DOHH2 (cell line): ENCODE results near the gene CHMP6.

Source experiments
- H3F3A ChIP-seq: fragments of 200-600 bp; sonication (generic), shearing (Covaris generic); 2 replicates; pipeline ENCODE4 v1.6.0; 2016; ENCODE audit warnings: antibody characterized with exemption, mild to moderate bottlenecking; ENCODE audit not compliant: control insufficient read depth, insufficient read depth
- H3K27ac ChIP-seq: fragments of 200-600 bp; sonication (generic); 2 replicates; pipeline ENCODE4 v1.5.1; 2014; ENCODE audit warnings: low read depth, mild to moderate bottlenecking, low read length, moderate library complexity
- H3K27me3 ChIP-seq: fragments of 200-600 bp; sonication (generic); 2 replicates; pipeline ENCODE4 v1.6.1; 2014; ENCODE audit warnings: mild to moderate bottlenecking, low read length, mixed read lengths; ENCODE audit not compliant: control insufficient read depth
- H3K36me3 ChIP-seq: fragments of 200-600 bp; sonication (generic); 2 replicates; pipeline ENCODE4 v1.6.1; 2014; ENCODE audit warnings: mild to moderate bottlenecking, low read length, moderate library complexity, mixed read lengths; ENCODE audit not compliant: control insufficient read depth
- H3K4me1 ChIP-seq: fragments of 200-600 bp; sonication (generic); 2 replicates; pipeline ENCODE4 v1.6.1; 2014; ENCODE audit warnings: mild to moderate bottlenecking, low read length, mixed read lengths; ENCODE audit not compliant: control insufficient read depth
- H3K4me2 ChIP-seq: fragments of 200-600 bp; sonication (generic); 2 replicates; pipeline ENCODE4 v1.6.0; 2014; ENCODE audit warnings: mild to moderate bottlenecking, low read length, moderate library complexity
- H3K4me3 ChIP-seq: fragments of 200-600 bp; sonication (generic); 2 replicates; pipeline ENCODE4 v1.5.1; 2014; ENCODE audit warnings: mild to moderate bottlenecking, low read length, mixed read lengths
- H3K79me2 ChIP-seq: fragments of 200-600 bp; sonication (generic); 2 replicates; pipeline ENCODE4 v1.6.1; 2014; ENCODE audit warnings: mild to moderate bottlenecking, low read length, mixed read lengths; ENCODE audit not compliant: control insufficient read depth
- H3K9me2 ChIP-seq: fragments of 200-600 bp; sonication (generic); replicated peaks from 2 replicates; pipeline ENCODE4 v1.6.1; 2014; ENCODE audit warnings: mild to moderate bottlenecking, low read length, mixed read lengths; ENCODE audit not compliant: control insufficient read depth
- H3K9me3 ChIP-seq: fragments of 200-600 bp; sonication (generic); 2 replicates; pipeline ENCODE4 v1.6.1; 2014; ENCODE audit warnings: antibody characterized with exemption, low read length, mixed read lengths; ENCODE audit not compliant: control insufficient read depth, insufficient read depth
- H4K20me1 ChIP-seq: fragments of 200-600 bp; sonication (generic); 2 replicates; pipeline ENCODE4 v1.6.0; 2014; ENCODE audit warnings: low read depth, mild to moderate bottlenecking, antibody characterized with exemption, low read length, moderate library complexity; ENCODE audit not compliant: control insufficient read depth, insufficient read depth
- EZH2phosphoT487 ChIP-seq: fragments of 200-600 bp; sonication (generic); IDR thresholded peaks from 2 replicates; pipeline ENCODE4 v1.6.1; 2017; ENCODE audit warnings: borderline replicate concordance, mild to moderate bottlenecking, antibody characterized with exemption, low read length, moderate library complexity, mixed read lengths
- TF ChIP-seq, protein P1 (sequence below): fragments of 200-600 bp; sonication (generic); IDR thresholded peaks from one replicate; pipeline ENCODE4 v1.5.1; 2014; ENCODE audit warnings: antibody characterized with exemption, mild to moderate bottlenecking, low read depth, low read length; ENCODE audit not compliant: poor library complexity, severe bottlenecking

Gene CHMP6

GRCh38 chr17:81012574-81013447 lies 21.2 kb downstream of the CHMP6 start:
- H3K36me3 ChIP-seq: no peaks in the 10 kb centered on the region
- H3K27me3 ChIP-seq: peaks cover 8% of the 10 kb centered on the region
- H3K4me1 ChIP-seq: peaks cover under 1% of the 10 kb centered on the region; the same call in 1 of the 2 replicates
- no peaks in the 10 kb centered on the region for H3F3A ChIP-seq
- TF ChIP-seq, protein P1, sequence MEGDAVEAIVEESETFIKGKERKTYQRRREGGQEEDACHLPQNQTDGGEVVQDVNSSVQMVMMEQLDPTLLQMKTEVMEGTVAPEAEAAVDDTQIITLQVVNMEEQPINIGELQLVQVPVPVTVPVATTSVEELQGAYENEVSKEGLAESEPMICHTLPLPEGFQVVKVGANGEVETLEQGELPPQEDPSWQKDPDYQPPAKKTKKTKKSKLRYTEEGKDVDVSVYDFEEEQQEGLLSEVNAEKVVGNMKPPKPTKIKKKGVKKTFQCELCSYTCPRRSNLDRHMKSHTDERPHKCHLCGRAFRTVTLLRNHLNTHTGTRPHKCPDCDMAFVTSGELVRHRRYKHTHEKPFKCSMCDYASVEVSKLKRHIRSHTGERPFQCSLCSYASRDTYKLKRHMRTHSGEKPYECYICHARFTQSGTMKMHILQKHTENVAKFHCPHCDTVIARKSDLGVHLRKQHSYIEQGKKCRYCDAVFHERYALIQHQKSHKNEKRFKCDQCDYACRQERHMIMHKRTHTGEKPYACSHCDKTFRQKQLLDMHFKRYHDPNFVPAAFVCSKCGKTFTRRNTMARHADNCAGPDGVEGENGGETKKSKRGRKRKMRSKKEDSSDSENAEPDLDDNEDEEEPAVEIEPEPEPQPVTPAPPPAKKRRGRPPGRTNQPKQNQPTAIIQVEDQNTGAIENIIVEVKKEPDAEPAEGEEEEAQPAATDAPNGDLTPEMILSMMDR: no peak
- TF ChIP-seq EZH2phosphoT487: no peak
- no peak overlapping the region for H3K27ac ChIP-seq
- no peaks in the 10 kb centered on the region for H3K79me2 ChIP-seq
- no peaks in the 10 kb centered on the region for H3K9me2 ChIP-seq
- H3K4me2 ChIP-seq: no peak overlapping the region
- no peak overlapping the region for H3K4me3 ChIP-seq
- H3K9me3 ChIP-seq: peaks cover 4% of the 10 kb centered on the region; the same call in 1 of the 2 replicates
- H4K20me1 ChIP-seq: no peaks in the 10 kb centered on the region

- H3K36me3 ChIP-seq: no peaks in the 10 kb centered on the region
- no peaks in the 10 kb centered on the region for H3K79me2 ChIP-seq
- peaks cover 4% of the 10 kb centered on the region; the same call in 1 of the 2 replicates for H3K9me3 ChIP-seq
- TF ChIP-seq, protein P1: no peak
- no peak for TF ChIP-seq EZH2phosphoT487
- no peaks in the 10 kb centered on the region for H3F3A ChIP-seq
- H3K27me3 ChIP-seq: peaks cover 17% of the 10 kb centered on the region
- no peaks in the 10 kb centered on the region for H4K20me1 ChIP-seq
- H3K4me2 ChIP-seq: no peak overlapping the region
- no peaks in the 10 kb centered on the region for H3K9me2 ChIP-seq
- H3K4me3 ChIP-seq: no peak overlapping the region
- H3K27ac ChIP-seq: no peak overlapping the region
- peaks cover 6% of the 10 kb centered on the region for H3K4me1 ChIP-seq
Observed at GRCh38 chr17:81013642-81014041, 22.0 kb downstream of the CHMP6 start.

DNA sequence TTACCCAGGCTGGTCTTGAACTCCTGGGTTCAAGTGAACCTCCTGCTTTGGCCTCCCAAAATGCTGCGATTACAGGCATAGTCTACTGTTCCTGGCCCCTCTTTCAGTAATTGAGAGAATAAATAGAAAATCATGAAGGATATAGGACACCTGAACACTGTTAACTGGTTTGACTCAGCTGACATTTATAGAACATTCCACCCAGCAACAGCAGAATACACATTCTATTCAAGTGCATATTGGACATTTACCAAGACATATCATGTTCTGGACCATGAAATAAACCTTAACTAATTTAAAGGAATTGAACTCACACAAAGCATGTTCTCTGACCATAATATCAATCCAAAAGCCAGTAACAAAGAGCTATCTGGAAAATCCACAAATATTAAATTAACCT lies 23.5 kb downstream of the CHMP6 start:
- Histone ChIP-seq H3K79me2 (no peaks in the 10 kb centered on the region), H3K9me3 (peaks cover 4% of the 10 kb centered on the region; the same call in 1 of the 2 replicates), H4K20me1 (no peaks in the 10 kb centered on the region), H3K27me3 (peaks cover 21% of the 10 kb centered on the region), H3K4me3 (no peak overlapping the region), H3K9me2 (no peaks in the 10 kb centered on the region), H3K4me2 (no peak overlapping the region), H3F3A (no peaks in the 10 kb centered on the region), H3K27ac (no peak overlapping the region), H3K4me1 (peaks cover 6% of the 10 kb centered on the region), H3K36me3 (no peaks in the 10 kb centered on the region)
- no peak for TF ChIP-seq EZH2phosphoT487
- TF ChIP-seq, protein P1: no peak
